GM18519 (cell line): ENCODE data around the gene NECTIN1.

Experiments
- ATAC-seq: cut with Tn5 transposase; IDR thresholded peaks from one replicate; pipeline ENCODE4 v1.9.1; 2021; ENCODE audit warnings: mild to moderate bottlenecking, moderate library complexity; ENCODE audit not compliant: unreplicated experiment, low FRiP score

The NECTIN1 gene

GRCh38 chr11:119676461-119677020 lies 52.5 kb downstream of the NECTIN1 start:
- ATAC-seq = no peak

GRCh38 chr11:119673759-119674336 lies 55.2 kb downstream of the NECTIN1 start:
- ATAC-seq = peak; percentile 67

GRCh38 chr11:119673052-119673758 lies 55.8 kb downstream of the NECTIN1 start:
- no peak for ATAC-seq

- no peak for ATAC-seq
Measured at GRCh38 chr11:119672597-119672996, 56.4 kb downstream of the NECTIN1 start.

GRCh38 chr11:119671561-119672015 lies 57.4 kb downstream of the NECTIN1 start:
- no peak for ATAC-seq

- ATAC-seq = no peak
Measured at GRCh38 chr11:119671051-119671450, 57.9 kb downstream of the NECTIN1 start.

- no peak for ATAC-seq
Measured at GRCh38 chr11:119669487-119669886, 59.5 kb downstream of the NECTIN1 start.

- ATAC-seq = no peak
Measured at GRCh38 chr11:119668676-119669075, 60.3 kb downstream of the NECTIN1 start.

GRCh38 chr11:119666463-119667131 lies 62.4 kb downstream of the NECTIN1 start:
- ATAC-seq = no peak

GRCh38 chr11:119666061-119666460 lies 62.9 kb downstream of the NECTIN1 start:
- ATAC-seq = no peak

- no peak for ATAC-seq
Measured at GRCh38 chr11:119664701-119665420, 64.1 kb downstream of the NECTIN1 start.

- ATAC-seq = no peak
Measured at GRCh38 chr11:119664063-119664572, 64.9 kb downstream of the NECTIN1 start.

- no peak for ATAC-seq
Measured at GRCh38 chr11:119663279-119663678, 65.7 kb downstream of the NECTIN1 start.

- no peak for ATAC-seq
Measured at GRCh38 chr11:119661226-119661625, 67.8 kb downstream of the NECTIN1 start.

- ATAC-seq = no peak
Measured at GRCh38 chr11:119659971-119660723, 68.9 kb downstream of the NECTIN1 start.

GRCh38 chr11:119652907-119653659 lies 75.9 kb downstream of the NECTIN1 start:
- ATAC-seq = no peak

GRCh38 chr11:119651802-119652584 lies 77.0 kb downstream of the NECTIN1 start:
- ATAC-seq = no peak

- no peak for ATAC-seq
Measured at GRCh38 chr11:119650251-119650650, 78.7 kb downstream of the NECTIN1 start.
